A549 (cell line): ENCODE data around the gene SV2A. TPM values are rescaled to one million over a fixed set of nuclear protein-coding genes. Genes with fewer than 3 reads are reported as not detected.

Experiments used
- ATAC-seq, 2 experiments: fragments of 200-7000 bp in 1 of 2; fragments of >200 bp in 1 of 2; cut with Nextera tagmentation in 1 of 2; cut with Tn5 transposase in 1 of 2; 3 replicates each; pipeline versions ENCODE4 v1.8.0 to v1.9.1; 2018 to 2020; ENCODE audit warnings: mild to moderate bottlenecking in 1 of 2, moderate library complexity in 1 of 2
- CTCF ChIA-PET: fragments of 300-600 bp; sonication (Branson Sonifier 250); formaldehyde crosslinking; extraction: SDS; loops from one replicate; lab custom pipeline; 2021; ENCODE audit warnings: antibody characterized with exemption, inconsistent platforms; lab: Yijun Ruan, JAX
- POLR2A ChIA-PET: fragments of 350-600 bp; formaldehyde crosslinking; extraction: SDS; loops from one replicate; lab custom pipeline; 2021; ENCODE audit warnings: antibody characterized with exemption, inconsistent platforms; lab: Yijun Ruan, JAX
- DNase-seq, 2 experiments: peaks; one replicate each; pipeline versions ENCODE4 v3.0.0 to v3.0.0-alpha.2; 2011 to 2016; ENCODE audit warnings: low read depth in 1 of 2, low spot score in 1 of 2
- FAIRE-seq: peaks from 2 replicates; lab custom pipeline; 2011; peaks lifted over from hg19 to GRCh38; lab: Jason Lieb, UNC
- H3K27ac ChIP-seq, 2 experiments: fragments of >200 bp; sonication (Bioruptor Twin); formaldehyde crosslinking; 3 replicates each; pipeline ENCODE4 v1.5.1; 2016 to 2017
- H3K4me1 ChIP-seq: fragments of >200 bp; sonication (Bioruptor Twin); formaldehyde crosslinking; 3 replicates; pipeline ENCODE4 v1.6.1; 2016
- H3K4me2 ChIP-seq: fragments of >200 bp; sonication (Bioruptor Twin); formaldehyde crosslinking; 3 replicates; pipeline ENCODE4 v1.6.1; 2016
- H3K4me3 ChIP-seq: fragments of >200 bp; sonication (Bioruptor Twin); formaldehyde crosslinking; 3 replicates; pipeline ENCODE4 v1.5.1; 2016
- H3K9me3 ChIP-seq: fragments of >200 bp; sonication (Bioruptor Twin); formaldehyde crosslinking; 3 replicates; pipeline ENCODE4 v1.6.1; 2016
- BHLHE40 ChIP-seq: IDR thresholded peaks from 2 replicates; pipeline ENCODE4 v1.6.1; 2012; ENCODE audit warnings: low read depth, low read length, inconsistent platforms
- CBX2 ChIP-seq: fragments of 200-600 bp; sonication (generic); IDR thresholded peaks from 2 replicates; pipeline ENCODE4 v1.6.1; 2016; ENCODE audit warnings: low read depth, mild to moderate bottlenecking, borderline replicate concordance
- CBX8 ChIP-seq: fragments of 200-600 bp; sonication (generic); IDR thresholded peaks from 2 replicates; pipeline ENCODE4 v1.6.1; 2016
- EHMT2 ChIP-seq: fragments of 200-600 bp; sonication (generic); IDR thresholded peaks from 2 replicates; pipeline ENCODE4 v1.6.1; 2016; ENCODE audit warnings: antibody characterized with exemption, low read depth, mild to moderate bottlenecking, moderate library complexity
- GATA3 ChIP-seq: IDR thresholded peaks from 2 replicates; pipeline ENCODE4 v1.6.1; 2012; ENCODE audit warnings: borderline replicate concordance
- HEYL ChIP-seq: fragments of 250-450 bp; sonication (Bioruptor Pico); IDR thresholded peaks from 2 replicates; pipeline ENCODE4 v1.8.0; 2021; ENCODE audit warnings: mild to moderate bottlenecking, moderate library complexity
- MAFK ChIP-seq: fragments of 450-650 bp; IDR thresholded peaks from 2 replicates; pipeline ENCODE4 v1.6.1; 2014; ENCODE audit not compliant: partially characterized antibody
- MYC ChIP-seq: IDR thresholded peaks from 2 replicates; pipeline ENCODE4 v1.6.1; 2012; ENCODE audit warnings: mild to moderate bottlenecking, inconsistent platforms, low read length, improper control_type of control experiment, borderline replicate concordance
- NR3C1 ChIP-seq: fragments of >200 bp; sonication (Bioruptor Twin); formaldehyde crosslinking; IDR thresholded peaks from 3 replicates; pipeline ENCODE4 v1.6.1; 2017
- PHF8 ChIP-seq: fragments of 200-600 bp; sonication (generic); IDR thresholded peaks from 2 replicates; pipeline ENCODE4 v1.6.1; 2016; ENCODE audit warnings: low read depth, mild to moderate bottlenecking, antibody characterized with exemption, moderate library complexity, borderline replicate concordance
- POLR2A ChIP-seq: IDR thresholded peaks from 2 replicates; pipeline ENCODE4 v1.6.1; 2012; ENCODE audit warnings: mild to moderate bottlenecking, low read length
- RAD21 ChIP-seq, 2 experiments: fragments of >200 bp in 1 of 2; sonication (Bioruptor Twin) in 1 of 2; formaldehyde crosslinking in 1 of 2; IDR thresholded peaks in 1 of 2; conservative IDR thresholded peaks in 1 of 2; 2 replicates in 1 of 2; 3 replicates in 1 of 2; pipeline ENCODE4 v1.6.1; 2012 to 2018; ENCODE audit warnings: inconsistent platforms in 1 of 2
- RARB ChIP-seq: fragments of 250-450 bp; sonication (Bioruptor Pico); IDR thresholded peaks from 2 replicates; pipeline ENCODE4 v1.8.0; 2021; ENCODE audit warnings: mild to moderate bottlenecking, moderate library complexity
- RCOR1 ChIP-seq: fragments of 150-350 bp; IDR thresholded peaks from 2 replicates; pipeline ENCODE4 v1.6.1; 2014; ENCODE audit warnings: antibody characterized with exemption, low read length, low read depth
- REST ChIP-seq: fragments of 200-600 bp; sonication (generic); IDR thresholded peaks from 2 replicates; pipeline ENCODE4 v1.6.1; 2016; ENCODE audit warnings: antibody characterized with exemption, mild to moderate bottlenecking, moderate library complexity
- SREBF2 ChIP-seq: fragments of 450-650 bp; IDR thresholded peaks from 2 replicates; pipeline ENCODE4 v1.6.1; 2014; ENCODE audit warnings: mild to moderate bottlenecking, moderate library complexity
- TP53 ChIP-seq: fragments of 250-450 bp; sonication (Bioruptor Pico); IDR thresholded peaks from 2 replicates; pipeline ENCODE4 v1.5.0; 2021; ENCODE audit warnings: mild to moderate bottlenecking, moderate library complexity
- ZC3H11A ChIP-seq: fragments of 450-650 bp; IDR thresholded peaks from 2 replicates; pipeline ENCODE4 v1.6.1; 2014; ENCODE audit warnings: antibody characterized with exemption, mild to moderate bottlenecking
- ZFP36 ChIP-seq: fragments of 450-650 bp; IDR thresholded peaks from 2 replicates; pipeline ENCODE4 v1.6.1; 2014; ENCODE audit warnings: borderline replicate concordance; ENCODE audit not compliant: partially characterized antibody
- ZNF302 ChIP-seq: fragments of 250-450 bp; sonication (Bioruptor Pico); IDR thresholded peaks from 2 replicates; pipeline ENCODE4 v1.9.0; 2021; ENCODE audit warnings: inconsistent platforms, mild to moderate bottlenecking, moderate library complexity
- ZSCAN20 ChIP-seq: fragments of 250-450 bp; sonication (Bioruptor Pico); IDR thresholded peaks from 2 replicates; pipeline ENCODE4 v1.8.0; 2022; ENCODE audit warnings: mild to moderate bottlenecking, moderate library complexity
- WGBS: methylation state at CpG from one replicate; pipeline ENCODE4 v1.1.6; 2017; ENCODE audit errors: missing lambda C conversion rate; 5-methylcytosine and 5-hydroxymethylcytosine counted together
- polyA plus RNA-seq, 4 experiments: library from polyadenylated mRNA; depleted of rRNA in 3 of 4; stranded (reverse); fragments of >200 nt; fragmentation: RNase III in 1 of 4; extraction: RNeasy Plus Mini Kit Qiagen cat#74134 plus additional on column Dnase treatment in 1 of 4; gene quantifications; 2 replicates in 3 of 4; 3 replicates in 1 of 4; pipeline ENCODE4 v1.2.3, GENCODE V29; 2011 to 2017
- TF ChIP-seq, protein P1 (sequence below): fragments of >200 bp; sonication (Bioruptor Twin); formaldehyde crosslinking; IDR thresholded peaks from 3 replicates; pipeline ENCODE4 v1.5.1; 2016
- TF ChIP-seq, protein P2 (sequence below): IDR thresholded peaks from 2 replicates; pipeline ENCODE4 v1.6.1; 2012; ENCODE audit warnings: low read depth, borderline replicate concordance

SV2A gene
- polyA plus RNA-seq, 2 of the 4 experiments (the other 2 are of a cell fraction) = 0.05 to 0.13 TPM

GRCh38 chr1:149931212-149931790, 13.7 kb upstream of the SV2A start:
- DNase-seq = no peak
- no peaks in the 10 kb centered on the region for H3K9me3 ChIP-seq
- H3K4me3 ChIP-seq = no peak overlapping the region
- WGBS = 77% methylated on average over 13 of the region's 13 CpGs
- CTCF ChIA-PET = interaction anchor here (0.6 to 1.6 kb wide), 6 partner anchors 8 to 256 kb away, joined by 3 to 5 read pairs (median 3); a partner anchor contains a TSS
- no peak for FAIRE-seq
- H3K4me2 ChIP-seq = no peak overlapping the region
- POLR2A ChIA-PET = interaction anchor here (0.6 kb wide), 1 partner anchor 9 kb away, joined by 4 read pairs; no protein-coding TSS in a partner anchor
- no peak for TF ChIP-seq MYC
- no peak for TF ChIP-seq HEYL (CRISPR knock-in tag)
- no peak for TF ChIP-seq ZC3H11A
- TF ChIP-seq BHLHE40 = no peak
- no peak for TF ChIP-seq MAFK
- TF ChIP-seq ZNF302 = no peak
- TF ChIP-seq ZSCAN20 (CRISPR knock-in tag) = no peak
- no peak for TF ChIP-seq NR3C1
- no peak for TF ChIP-seq ZFP36
- H3K4me1 ChIP-seq = peaks cover 26% of the 10 kb centered on the region
- H3K27ac ChIP-seq = no peak overlapping the region
- ATAC-seq = no peak

GRCh38 chr1:149929856-149930255, 12.2 kb upstream of the SV2A start:
- TF ChIP-seq CBX8 = no peak
- TF ChIP-seq, all 56 proteins: peak for 0
- no peak overlapping the region for H3K27ac ChIP-seq
- no peaks in the 10 kb centered on the region for H3K9me3 ChIP-seq
- CTCF ChIA-PET = interaction anchor here (1.1 to 2.3 kb wide), 2 partner anchors 42 to 121 kb away, joined by 4 to 10 read pairs; a partner anchor contains a TSS
- H3K4me1 ChIP-seq = peaks cover 24% of the 10 kb centered on the region
- DNase-seq (no peak), ATAC-seq (no peak), FAIRE-seq (no peak)
- POLR2A ChIA-PET = interaction anchor here (2.9 kb wide), 1 partner anchor 43 kb away, joined by 28 read pairs; a partner anchor contains a TSS
- H3K4me3 ChIP-seq = no peak overlapping the region
- no peak overlapping the region for H3K4me2 ChIP-seq
- WGBS = 73% methylated on average over 2 of the region's 2 CpGs

DNA sequence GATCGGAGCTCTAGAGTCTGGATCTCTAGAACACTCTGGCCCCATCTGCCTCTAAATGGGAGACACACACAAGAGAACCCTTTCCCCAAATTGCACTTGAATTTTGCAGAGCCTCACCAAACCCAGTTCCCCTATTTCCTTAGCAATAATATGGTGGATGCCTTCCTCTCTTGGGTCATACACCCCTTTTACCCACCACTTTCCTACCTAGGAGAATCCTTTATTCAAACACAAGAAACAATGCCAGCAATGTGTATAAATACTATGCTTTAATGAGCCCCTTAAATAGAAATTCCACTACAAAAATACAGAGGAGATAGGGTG, 10.7 kb upstream of the SV2A start:
- Histone ChIP-seq H3K9me3 (no peaks in the 10 kb centered on the region), H3K4me2 (peak overlapping the region; percentile 79), H3K4me1 (peaks cover 24% of the 10 kb centered on the region), H3K27ac (peak overlapping the region; percentile 92 to 99), H3K4me3 (peak overlapping the region; percentile 87)
- FAIRE-seq (no peak), DNase-seq (no peak), ATAC-seq (no peak)
- POLR2A ChIA-PET = interaction anchor here (0.6 to 2.9 kb wide), 7 partner anchors 9 to 259 kb away, joined by 3 to 28 read pairs (median 6); partner anchors contain the start of genes BOLA1 and MTMR11
- TF ChIP-seq, protein P1, sequence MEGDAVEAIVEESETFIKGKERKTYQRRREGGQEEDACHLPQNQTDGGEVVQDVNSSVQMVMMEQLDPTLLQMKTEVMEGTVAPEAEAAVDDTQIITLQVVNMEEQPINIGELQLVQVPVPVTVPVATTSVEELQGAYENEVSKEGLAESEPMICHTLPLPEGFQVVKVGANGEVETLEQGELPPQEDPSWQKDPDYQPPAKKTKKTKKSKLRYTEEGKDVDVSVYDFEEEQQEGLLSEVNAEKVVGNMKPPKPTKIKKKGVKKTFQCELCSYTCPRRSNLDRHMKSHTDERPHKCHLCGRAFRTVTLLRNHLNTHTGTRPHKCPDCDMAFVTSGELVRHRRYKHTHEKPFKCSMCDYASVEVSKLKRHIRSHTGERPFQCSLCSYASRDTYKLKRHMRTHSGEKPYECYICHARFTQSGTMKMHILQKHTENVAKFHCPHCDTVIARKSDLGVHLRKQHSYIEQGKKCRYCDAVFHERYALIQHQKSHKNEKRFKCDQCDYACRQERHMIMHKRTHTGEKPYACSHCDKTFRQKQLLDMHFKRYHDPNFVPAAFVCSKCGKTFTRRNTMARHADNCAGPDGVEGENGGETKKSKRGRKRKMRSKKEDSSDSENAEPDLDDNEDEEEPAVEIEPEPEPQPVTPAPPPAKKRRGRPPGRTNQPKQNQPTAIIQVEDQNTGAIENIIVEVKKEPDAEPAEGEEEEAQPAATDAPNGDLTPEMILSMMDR = no peak
- TF ChIP-seq RCOR1 (no peak), PHF8 (no peak), TP53 (CRISPR knock-in tag) (no peak), EHMT2 (no peak)
- WGBS = 15% methylated on average over 1 of the region's 1 CpG
- CTCF ChIA-PET = interaction anchor here (1.4 to 2.3 kb wide), 3 partner anchors 9 to 259 kb away, joined by 4 to 10 read pairs (median 7); a partner anchor contains a TSS

DNA sequence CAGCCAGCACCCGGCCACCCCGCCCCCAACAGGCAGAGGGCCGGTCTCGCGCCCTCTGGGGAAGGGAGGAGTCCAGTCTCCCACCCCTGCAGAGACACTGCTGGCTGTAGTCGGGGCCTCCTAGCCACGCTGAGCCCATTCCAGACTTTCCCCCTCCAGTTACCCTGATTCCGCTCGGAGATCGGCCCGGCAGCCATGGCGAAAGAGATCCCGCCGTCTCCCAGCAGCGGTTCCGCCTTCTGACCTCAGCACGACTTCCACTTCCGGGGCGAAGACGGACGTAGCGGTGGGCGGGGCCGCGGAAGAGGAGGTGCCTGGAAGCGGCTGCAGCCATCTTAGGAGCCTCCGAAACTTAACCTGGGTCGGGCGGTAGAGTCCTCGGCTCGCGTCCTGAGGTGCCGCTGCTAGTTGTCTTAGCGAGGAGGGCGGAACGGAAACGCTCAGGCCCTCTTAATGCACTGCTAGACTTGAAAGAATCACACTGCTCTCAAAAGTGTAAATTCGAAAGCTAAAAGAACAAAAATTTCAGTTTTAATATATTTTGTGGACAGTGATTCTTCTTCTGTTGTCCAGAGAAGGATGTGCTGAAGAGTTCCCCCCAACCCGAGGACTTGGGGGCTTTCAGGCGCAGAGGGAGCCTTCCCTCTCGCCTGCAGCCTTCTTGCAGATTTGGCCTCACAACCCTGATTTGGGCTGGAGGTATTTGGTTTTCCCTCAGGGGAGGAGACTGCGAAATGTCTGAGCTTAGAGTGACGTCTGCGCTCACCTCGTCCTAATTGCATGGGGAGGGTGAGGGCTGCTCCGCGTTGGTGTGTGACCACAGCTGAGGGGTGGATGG, 10.1 kb upstream of the SV2A start, which contains the start of gene SF3B4:
Gene SF3B4 (minus strand): TSS at position 241 of the 838 bp plus-strand sequence. CDS start 44 bp downstream, at position 197.
- ChIA-PET CTCF (interaction anchor here (1.4 to 2.3 kb wide), 3 partner anchors 10 to 259 kb away, joined by 4 to 10 read pairs (median 7); a partner anchor contains a TSS), POLR2A (interaction anchor here (0.6 to 2.9 kb wide), 8 partner anchors 9 to 298 kb away, joined by 3 to 28 read pairs (median 5); partner anchors contain the start of genes BOLA1 and MTMR11)
- Histone ChIP-seq H3K4me3 (peak within 1 kb of the TSS; percentile 87), H3K9me3 (no peaks in the 10 kb centered on the region), H3K27ac (peak within 1 kb of the TSS; percentile 92 to 99), H3K4me2 (peak within 1 kb of the TSS; percentile 98), H3K4me1 (peaks cover 24% of the 10 kb centered on the region)
- DNase-seq = peak; percentile 82 to 92
- peak; percentile 97 to 100 for ATAC-seq
- 2% methylated on average over 39 of the region's 47 CpGs for WGBS
- FAIRE-seq = no peak
- TF ChIP-seq RARB (CRISPR knock-in tag) (no peak), TP53 (CRISPR knock-in tag) (no peak), REST (no peak), CBX2 (no peak), POLR2A (peak; percentile 89), SREBF2 (no peak), GATA3 (peak; percentile 9; the same call in 1 of the 2 replicates), RAD21 (conservative IDR thresholded peaks at IDR 0.05 in 1 of 2, IDR thresholded peaks at IDR 0.05 in 1 of 2) (no peak; a peak in 1 of 5 replicates), RCOR1 (no peak)
- TF ChIP-seq, protein P2, sequence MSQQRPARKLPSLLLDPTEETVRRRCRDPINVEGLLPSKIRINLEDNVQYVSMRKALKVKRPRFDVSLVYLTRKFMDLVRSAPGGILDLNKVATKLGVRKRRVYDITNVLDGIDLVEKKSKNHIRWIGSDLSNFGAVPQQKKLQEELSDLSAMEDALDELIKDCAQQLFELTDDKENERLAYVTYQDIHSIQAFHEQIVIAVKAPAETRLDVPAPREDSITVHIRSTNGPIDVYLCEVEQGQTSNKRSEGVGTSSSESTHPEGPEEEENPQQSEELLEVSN = peak; percentile 58; the same call in 1 of the 2 replicates
